WERI-Rb-1 (cell line): ENCODE data around the gene EHBP1L1.

Source experiments
- DNase-seq: peaks from one replicate; pipeline ENCODE4 v3.0.0-alpha.2; 2020
- H3K27ac ChIP-seq: fragments of 250-450 bp; sonication (Bioruptor Pico); 2 replicates; pipeline ENCODE4 v1.5.1; 2020; ENCODE audit warnings: mild to moderate bottlenecking, moderate library complexity
- H3K27me3 ChIP-seq: fragments of 250-450 bp; sonication (Bioruptor Pico); 2 replicates; pipeline ENCODE4 v1.5.1; 2021; ENCODE audit warnings: mild to moderate bottlenecking, low read depth, moderate library complexity; ENCODE audit not compliant: insufficient read depth, severe bottlenecking
- H3K36me3 ChIP-seq: fragments of 250-450 bp; sonication (Bioruptor Pico); 2 replicates; pipeline ENCODE4 v1.5.1; 2020; ENCODE audit warnings: mild to moderate bottlenecking, moderate library complexity
- H3K4me3 ChIP-seq: 2 replicates; pipeline ENCODE4 v1.5.1; 2011; ENCODE audit warnings: low read depth, mild to moderate bottlenecking, control low read depth, low read length
- H3K9me3 ChIP-seq: fragments of 250-450 bp; sonication (Bioruptor Pico); 2 replicates; pipeline ENCODE4 v1.5.1; 2021; ENCODE audit warnings: mild to moderate bottlenecking, moderate library complexity; ENCODE audit not compliant: severe bottlenecking
- CTCF ChIP-seq: IDR thresholded peaks from 2 replicates; pipeline ENCODE4 v1.5.1; 2011; ENCODE audit warnings: low read depth, mild to moderate bottlenecking, control low read depth, inconsistent platforms, low read length

The EHBP1L1 gene

DNA sequence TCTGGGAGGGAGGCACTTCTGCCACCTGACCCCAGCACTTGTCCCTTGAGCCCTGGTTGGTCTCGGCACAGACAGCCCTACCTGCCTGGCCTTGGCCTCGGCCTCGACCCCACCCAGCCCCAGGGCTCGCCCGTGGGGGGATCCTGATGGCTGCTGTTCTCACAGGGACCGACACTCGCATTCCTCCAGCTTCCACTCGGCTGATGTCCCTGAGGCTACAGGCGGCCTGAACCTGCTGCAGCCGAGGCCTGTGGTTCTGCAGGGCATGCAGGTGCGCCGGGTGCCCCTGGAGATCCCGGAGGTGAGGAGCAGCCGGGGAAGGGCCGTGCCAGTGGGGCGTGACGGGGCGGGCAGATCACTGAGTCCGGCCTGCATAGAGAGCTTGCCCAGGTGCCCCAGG is 44.8 kb downstream of the EHBP1L1 start:
- no peak for TF ChIP-seq CTCF
- H3K36me3 ChIP-seq, result peaks cover 69% of the 10 kb centered on the region
- no peak overlapping the region for H3K4me3 ChIP-seq
- no peaks in the 10 kb centered on the region for H3K9me3 ChIP-seq
- no peak overlapping the region for H3K27ac ChIP-seq
- no peaks in the 10 kb centered on the region for H3K27me3 ChIP-seq
- no peak for DNase-seq

- DNase-seq, result no peak
- Histone ChIP-seq H3K27me3 (no peaks in the 10 kb centered on the region), H3K36me3 (peaks cover 77% of the 10 kb centered on the region), H3K9me3 (no peaks in the 10 kb centered on the region), H3K4me3 (no peak overlapping the region), H3K27ac (no peak overlapping the region)
- TF ChIP-seq CTCF, result no peak
Observed at GRCh38 chr11:65621460-65621859, 45.6 kb downstream of the EHBP1L1 start.

GRCh38 chr11:65622011-65622410 is 46.2 kb downstream of the EHBP1L1 start:
- no peaks in the 10 kb centered on the region for H3K9me3 ChIP-seq
- no peak for DNase-seq
- no peak overlapping the region for H3K4me3 ChIP-seq
- no peak for TF ChIP-seq CTCF
- H3K27me3 ChIP-seq, result no peaks in the 10 kb centered on the region
- H3K27ac ChIP-seq, result no peak overlapping the region
- H3K36me3 ChIP-seq, result peaks cover 79% of the 10 kb centered on the region

GRCh38 chr11:65623177-65623576 is 47.3 kb downstream of the EHBP1L1 start:
- no peak overlapping the region for H3K4me3 ChIP-seq
- no peaks in the 10 kb centered on the region for H3K9me3 ChIP-seq
- no peak for DNase-seq
- no peaks in the 10 kb centered on the region for H3K27me3 ChIP-seq
- TF ChIP-seq CTCF, result no peak
- no peak overlapping the region for H3K27ac ChIP-seq
- H3K36me3 ChIP-seq, result peaks cover 80% of the 10 kb centered on the region

- Histone ChIP-seq H3K27me3 (no peaks in the 10 kb centered on the region), H3K4me3 (no peak overlapping the region), H3K36me3 (peaks cover 77% of the 10 kb centered on the region), H3K27ac (no peak overlapping the region), H3K9me3 (no peaks in the 10 kb centered on the region)
- TF ChIP-seq CTCF, result no peak
- no peak for DNase-seq
Observed at GRCh38 chr11:65623852-65624616, 48.2 kb downstream of the EHBP1L1 start.

DNA sequence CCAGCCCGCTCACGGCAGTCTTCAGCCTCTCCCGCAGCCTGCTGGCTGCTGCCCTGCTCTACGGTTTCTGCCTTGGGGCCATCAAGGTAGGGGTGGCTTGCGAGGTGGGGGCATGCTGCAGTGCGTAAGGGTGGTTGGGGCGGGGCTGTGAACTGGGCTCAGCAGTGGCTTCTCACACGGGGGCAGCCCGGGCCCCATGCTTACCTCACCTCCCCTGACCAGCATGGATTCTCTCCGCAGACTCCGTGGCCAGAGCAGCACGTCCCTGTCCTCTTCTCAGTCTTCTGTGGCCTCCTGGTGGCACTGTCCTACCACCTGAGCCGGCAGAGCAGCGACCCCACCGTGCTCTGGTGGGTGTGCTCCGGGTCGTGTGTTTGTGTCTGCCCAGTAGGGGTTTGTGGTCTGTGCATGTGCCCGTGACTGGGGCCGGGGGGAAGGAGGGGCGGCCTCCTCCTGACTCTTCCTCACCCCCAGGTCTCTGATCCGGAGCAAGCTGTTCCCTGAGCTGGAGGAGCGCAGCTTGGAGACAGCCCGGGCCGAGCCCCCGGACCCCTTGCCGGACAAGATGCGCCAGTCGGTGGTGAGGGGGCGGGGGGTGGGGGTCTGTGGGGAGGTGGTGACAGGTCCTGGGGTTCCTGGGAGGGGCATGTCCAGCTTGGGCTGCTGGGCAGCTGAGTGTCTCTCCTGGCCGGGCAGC is 49.2 kb downstream of the EHBP1L1 start:
- Histone ChIP-seq H3K36me3 (peaks cover 77% of the 10 kb centered on the region), H3K27me3 (no peaks in the 10 kb centered on the region), H3K4me3 (no peak overlapping the region), H3K27ac (no peak overlapping the region), H3K9me3 (no peaks in the 10 kb centered on the region)
- no peak for DNase-seq
- TF ChIP-seq CTCF, result no peak
